CD4-positive, alpha-beta T cell treated with Interleukin-6 at 100 ng/mL for 8 hours (primary cell): ENCODE data around the gene SPATA18.
"Not testable (repeated sequence)": the region's sequence is repeated elsewhere in the genome, so short reads cannot be mapped to it uniquely, and the experiment has no call there.

ENCODE experiments used
- DNase-seq: peaks from one replicate; pipeline ENCODE4 v3.0.0-alpha.2; 2020; ENCODE audit warnings: mixed read lengths, low spot score

The SPATA18 gene

GRCh38 chr4:52107745-52108144 is 56.6 kb downstream of the SPATA18 start:
- DNase-seq, result no peak

- DNase-seq, result no peak
Measured at GRCh38 chr4:52110171-52110570, 59.1 kb downstream of the SPATA18 start.

GRCh38 chr4:52111995-52112394 is 60.9 kb downstream of the SPATA18 start:
- DNase-seq, result no peak

- DNase-seq, result no peak
Measured at GRCh38 chr4:52112411-52112810, 61.3 kb downstream of the SPATA18 start.

- DNase-seq, result no peak
Measured at GRCh38 chr4:52116641-52117040, 65.5 kb downstream of the SPATA18 start.

GRCh38 chr4:52126226-52126625 is 75.1 kb downstream of the SPATA18 start:
- DNase-seq, result no peak

GRCh38 chr4:52126966-52127365 is 75.9 kb downstream of the SPATA18 start:
- DNase-seq, result no peak

- no peak for DNase-seq
Measured at GRCh38 chr4:52135171-52135570, 84.1 kb downstream of the SPATA18 start.

GRCh38 chr4:52137152-52137551 is 86.0 kb downstream of the SPATA18 start:
- not testable (repeated sequence) for DNase-seq

- no peak for DNase-seq
Measured at GRCh38 chr4:52142816-52143215, 91.7 kb downstream of the SPATA18 start.

- DNase-seq, result no peak
Measured at GRCh38 chr4:52143815-52144214, 92.7 kb downstream of the SPATA18 start.

- DNase-seq, result no peak
Measured at GRCh38 chr4:52144372-52144771, 93.3 kb downstream of the SPATA18 start.
